Heart left ventricle (tissue), 13 donors: ENCODE data around the gene NUSAP1.

Experiments
- CTCF ChIP-seq, 12 donors: fragments of 200-600 bp; sonication (generic) in 4 of 12; IDR thresholded peaks; one replicate each; pipeline versions ENCODE4 v1.5.0 to v1.8.0; 2018 to 2022; ENCODE audit warnings: antibody characterized with exemption in 12 of 12, mild to moderate bottlenecking in 5 of 12
- POLR2A ChIP-seq, 2 donors: fragments of 450-650 bp; IDR thresholded peaks; one replicate each; pipeline ENCODE4 v1.6.1; 2017; ENCODE audit warnings: antibody characterized with exemption in 2 of 2, mild to moderate bottlenecking in 2 of 2, moderate library complexity in 2 of 2
- donor health status: ischemic (EF 13 %, LVEDD 7.1; RV severe dilation, severe dysfunction).
- donor health status: DM: no; HTN: yes; CAD: no.
- donor health status: DM: no; HTN: no; CAD: no.
- donor health status: ischemic (EF 25% LVEDD 6.9; RV normal size, moderate dysfunction).
- donor health status: ischemic (EF 25% LVEDD 5.7; RV mildly dilated, moderate dysfunction).
- donor health status: ischemic (EF 35%, LVEDD 5.7; RV mildly dilated, moderate dysfunction).
- donor health status: nonischemic (EF 11% LVEDD 7.7; RV severe dilation, severe dysfunction).
- donor health status: DM: yes; HTN: yes; CAD: no.
- donor health status: PGD.
- donor health status: ischemic (EF 29% LVEDD 5.4; RV normal size, mild dysfunction).
- donor health status: nonischemic (EF 23%, LVEDD 6.1; RV moderate dilation, normal function).

GRCh38 chr15:41291065-41291631 lies 41.5 kb upstream of the NUSAP1 start:
- TF ChIP-seq CTCF (IDR thresholded peaks at IDR 0.05) (no peak), POLR2A (IDR thresholded peaks at IDR 0.05) (no peak)
